Measurements from ENCODE around the gene CHD5.

Gene CHD5

DNA sequence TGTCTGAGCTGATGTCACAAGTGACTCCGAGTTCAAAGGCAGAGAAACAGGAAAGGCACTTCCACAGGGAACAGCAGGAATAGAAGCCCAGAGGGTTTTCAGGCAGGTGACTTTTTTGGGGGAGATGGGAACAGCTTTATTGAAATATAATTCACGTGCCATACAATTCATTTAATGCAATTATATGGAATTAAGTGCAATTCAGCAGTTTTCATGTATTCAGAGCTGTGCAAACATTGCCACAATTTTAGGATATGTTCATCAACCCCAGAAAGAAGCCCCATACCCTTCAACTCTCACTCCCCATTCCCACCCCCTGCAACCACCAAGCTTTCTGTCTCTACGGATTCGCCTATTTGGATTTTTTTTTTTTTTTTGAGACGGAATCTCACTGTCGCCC is 117.5 kb downstream of the CHD5 start:
- intact Hi-C loops (cut with DNase I) = no loop called here
- DNase-seq = no peak

DNA sequence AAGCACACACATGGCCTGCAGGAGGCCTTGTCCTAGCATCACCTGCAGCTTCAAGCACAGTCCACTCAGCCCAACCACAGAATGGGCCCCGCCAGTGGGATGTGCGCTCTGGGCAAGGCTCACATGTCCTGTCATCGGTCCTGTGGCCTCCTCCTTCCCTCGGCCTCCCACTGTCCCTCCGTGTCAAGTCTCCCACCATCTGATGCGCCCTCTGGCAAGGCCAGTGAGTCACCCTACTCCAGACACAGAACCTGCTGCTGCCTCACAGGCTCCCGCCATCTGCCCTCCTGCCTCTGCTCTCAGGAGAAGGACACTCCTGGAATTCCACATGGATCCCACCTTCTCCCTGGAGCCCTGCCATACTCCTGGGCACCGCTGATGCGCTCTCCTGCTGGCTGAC is 120.3 kb downstream of the CHD5 start:
- no peak for DNase-seq
- intact Hi-C loops (cut with DNase I) = no loop called here

DNA sequence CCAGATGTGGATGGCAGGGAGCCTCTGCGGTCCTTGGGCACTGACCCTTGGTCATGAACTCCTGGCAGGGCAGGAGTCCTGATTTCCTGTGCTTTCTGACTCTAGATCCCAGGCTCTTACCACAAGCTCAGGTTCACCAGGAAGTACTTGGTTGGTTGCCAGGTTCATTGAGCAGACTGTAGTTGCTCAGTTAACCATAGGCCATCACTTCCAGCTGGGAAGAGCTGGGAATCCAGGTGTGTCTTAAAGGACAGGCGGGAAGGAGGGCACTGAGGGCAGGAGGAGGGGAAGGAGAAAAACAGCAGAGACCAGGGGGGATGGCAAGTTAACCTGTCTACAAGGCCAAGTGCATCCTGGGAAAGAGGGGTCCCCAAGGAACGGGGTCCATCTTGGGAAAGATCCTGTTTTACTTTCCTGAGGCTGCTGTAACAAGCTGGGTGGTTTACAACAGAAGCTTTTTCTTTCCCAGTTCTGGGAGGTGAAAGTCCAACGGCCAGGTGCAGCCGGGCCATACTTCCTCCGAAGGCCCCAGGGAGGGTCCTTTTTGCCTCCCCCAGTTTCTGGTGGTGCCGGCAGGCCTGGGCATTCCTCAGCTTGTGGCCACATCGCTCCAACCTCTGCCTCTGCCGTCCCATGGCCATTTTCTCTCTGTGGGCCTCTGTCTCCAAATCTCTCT is 122.8 kb downstream of the CHD5 start:
- no peak for DNase-seq
- intact Hi-C loops (cut with DNase I) = no loop called here

DNA sequence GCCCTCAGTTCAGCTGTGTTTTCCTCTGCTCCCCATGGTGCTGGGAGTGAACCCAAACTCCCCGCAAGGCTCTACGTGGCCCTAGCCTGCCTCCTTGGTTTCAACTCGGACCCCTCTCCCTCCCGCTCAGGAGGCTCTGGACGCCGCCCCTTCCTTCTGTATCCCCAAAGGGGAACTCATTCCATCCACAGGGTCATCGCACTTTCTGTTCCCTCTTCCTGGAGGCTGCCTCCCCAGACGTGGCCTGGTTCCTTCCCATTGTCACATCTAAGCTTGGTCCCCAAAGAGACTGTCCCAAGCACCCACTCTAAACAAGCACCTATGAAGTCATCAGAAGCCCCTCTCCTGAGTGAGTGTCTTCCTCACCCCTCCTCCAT is 123.6 kb downstream of the CHD5 start:
- DNase-seq = peak in 3 of 42 donors; percentile 26 to 51 (median 37)
- intact Hi-C loops (cut with DNase I) = no loop called here

DNA sequence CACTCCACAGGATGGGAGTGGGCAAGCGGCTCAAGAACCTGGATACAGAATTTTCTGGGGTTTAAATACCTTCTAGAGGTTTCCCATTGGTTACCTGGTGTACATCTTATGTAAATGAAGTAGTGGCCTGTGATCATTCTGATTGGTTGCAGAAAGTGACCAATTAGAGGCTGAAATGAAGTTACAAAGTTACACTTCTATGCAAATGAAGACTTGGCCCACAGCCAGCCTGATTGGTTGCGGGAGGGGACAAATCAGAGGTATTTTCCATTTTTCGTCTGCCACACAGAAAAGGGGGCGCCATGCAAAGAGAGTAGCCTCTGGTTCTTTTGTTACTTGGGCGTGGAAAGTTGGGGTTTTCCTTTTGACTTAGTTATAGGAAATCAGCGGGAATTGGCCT is 125.5 kb downstream of the CHD5 start:
- DNase-seq = no peak
- intact Hi-C loops (cut with DNase I) = loop anchor here (5.0 kb wide), 1 partner anchor 193 kb away; no protein-coding TSS in a partner anchor

DNA sequence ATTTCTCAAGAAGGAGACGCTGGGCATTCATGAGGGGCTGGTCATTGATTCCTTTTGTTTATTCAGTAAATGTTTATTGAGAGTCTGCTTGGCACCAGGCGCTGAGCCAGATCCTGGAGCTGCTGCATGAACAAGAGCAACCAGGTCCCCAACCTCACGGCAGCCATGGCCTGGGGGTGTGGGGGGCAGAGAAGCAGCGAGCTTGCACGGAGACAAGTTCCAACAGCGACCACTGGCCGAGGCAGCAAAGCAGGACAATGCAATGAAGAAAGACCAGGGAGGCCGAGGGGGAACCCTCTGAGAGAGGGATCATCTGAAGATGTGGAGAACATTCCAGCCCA is 126.9 kb downstream of the CHD5 start:
- no peak for DNase-seq
- intact Hi-C loops (cut with DNase I) = loop anchor here (5.0 kb wide), 1 partner anchor 194 kb away; no protein-coding TSS in a partner anchor

DNA sequence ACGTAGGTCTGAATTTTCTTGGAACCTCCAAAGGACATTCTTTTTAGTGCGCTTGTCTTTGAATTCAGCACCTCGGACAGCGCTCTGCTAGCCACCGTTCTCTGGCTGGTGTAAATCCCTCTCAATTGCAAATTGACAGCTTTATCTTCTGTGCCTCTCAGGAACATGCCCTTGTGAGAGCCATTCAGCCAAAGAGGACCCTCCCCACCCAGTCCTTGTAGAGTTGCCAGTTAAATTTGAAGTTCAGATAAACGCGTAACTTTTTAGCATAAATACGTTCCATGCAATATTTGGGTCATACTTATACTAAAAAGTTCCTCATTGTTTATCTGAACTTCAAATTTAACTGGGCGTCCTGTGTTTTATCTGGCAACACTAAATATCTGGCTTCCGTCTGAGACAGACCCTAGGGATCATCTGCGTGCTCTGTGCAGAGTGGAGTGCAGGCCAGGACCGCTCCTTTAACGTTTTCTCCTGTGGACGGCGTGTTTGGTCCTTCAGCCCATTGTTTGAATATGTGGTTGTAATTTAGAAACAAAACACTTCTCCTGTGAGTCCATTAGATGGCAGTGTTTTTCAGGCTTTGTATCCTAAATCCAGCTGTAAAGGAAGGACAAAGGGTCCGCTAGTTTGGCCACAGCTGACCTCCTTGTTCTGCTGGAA is 127.4 kb downstream of the CHD5 start:
- intact Hi-C loops (cut with DNase I) = loop anchor here (5.0 kb wide), 1 partner anchor 195 kb away; no protein-coding TSS in a partner anchor

More for the DNA sequence above, 127.4 kb downstream of the CHD5 start:
- peak in 31 of 42 donors; percentile 32 to 85 (median 59) for DNase-seq
